NB4 (cell line): ENCODE measurements around the gene KISS1R.

Experiments
- DNase-seq: peaks from one replicate; pipeline ENCODE4 v3.0.0; 2010; ENCODE audit warnings: low read depth
- H3K4me3 ChIP-seq: one replicate; pipeline ENCODE4 v1.5.1; 2011; ENCODE audit warnings: mild to moderate bottlenecking, low read depth, low read length, moderate library complexity
- CTCF ChIP-seq: IDR thresholded peaks from one replicate; pipeline ENCODE4 v1.5.1; 2012; ENCODE audit warnings: low read depth, low read length
- MAX ChIP-seq: IDR thresholded peaks from 2 replicates; pipeline ENCODE4 v1.6.1; 2011; ENCODE audit warnings: low read depth, low read length
- MYC ChIP-seq: IDR thresholded peaks from 2 replicates; pipeline ENCODE4 v1.6.1; 2011; ENCODE audit warnings: low read depth, low read length
- POLR2A ChIP-seq: IDR thresholded peaks from 2 replicates; pipeline ENCODE4 v1.6.1; 2011; ENCODE audit warnings: mild to moderate bottlenecking; ENCODE audit not compliant: insufficient read length; ENCODE audit errors: extremely low read depth

Gene KISS1R

GRCh38 chr19:919199-920050, 2.3 kb downstream of the KISS1R start:
- TF ChIP-seq MAX = no peak
- TF ChIP-seq CTCF = no peak
- no peak for TF ChIP-seq POLR2A
- TF ChIP-seq MYC = no peak
- no peak for DNase-seq
- H3K4me3 ChIP-seq = no peak overlapping the region

GRCh38 chr19:920051-920864, 3.1 kb downstream of the KISS1R start:
- DNase-seq = peak; percentile 68
- TF ChIP-seq POLR2A = no peak
- no peak for TF ChIP-seq MAX
- TF ChIP-seq MYC = no peak
- TF ChIP-seq CTCF = no peak
- no peak overlapping the region for H3K4me3 ChIP-seq

- H3K4me3 ChIP-seq = peak overlapping the region; percentile 63
- peak; percentile 55 for DNase-seq
- TF ChIP-seq POLR2A = no peak
- no peak for TF ChIP-seq MAX
- no peak for TF ChIP-seq MYC
- TF ChIP-seq CTCF = no peak
These were observed 7.5 kb downstream of the KISS1R start for GRCh38 chr19:924553-925086.

- H3K4me3 ChIP-seq = peak overlapping the region; percentile 63
- peak; percentile 78 for DNase-seq
- TF ChIP-seq MAX (peak; percentile 88), POLR2A (no peak), MYC (peak; percentile 57; the same call in 1 of the 2 replicates), CTCF (no peak)
These were observed 8.0 kb downstream of the KISS1R start for GRCh38 chr19:925087-925525.

- TF ChIP-seq POLR2A (no peak), CTCF (no peak), MAX (no peak), MYC (no peak; the same call in 1 of the 2 replicates)
- H3K4me3 ChIP-seq = peak within 1 kb of the TSS; percentile 73
- DNase-seq = peak; percentile 92
These were observed 8.6 kb downstream of the KISS1R start, which contains the start of gene ARID3A for GRCh38 chr19:925526-926322. ARID3A (plus strand) TSS chr19:926035; CDS start chr19:929529, 3,494 bp downstream.
